ENCODE results near the gene HTATSF1.

HTATSF1 gene

GRCh38 chrX:136497556-136498052 is at the start of gene HTATSF1:
Gene HTATSF1 (plus strand): TSS chrX:136497592. CDS start chrX:136497685, 93 bp downstream.
- Mint-ChIP-seq H3K9me3 (no peaks in the 10 kb centered on the region), H3K27me3 (no peaks in the 10 kb centered on the region), H3K36me3 (peaks cover 4% of the 10 kb centered on the region), H3K4me1 (peaks cover 17% of the 10 kb centered on the region), H3K27ac (peak within 1 kb of the TSS; percentile 97), H3K4me3 (peak within 1 kb of the TSS; percentile 97)

GRCh38 chrX:136447968-136448367 is 49.4 kb upstream of the HTATSF1 start:
- no peaks in the 10 kb centered on the region for H3K36me3 Mint-ChIP-seq
- no peaks in the 10 kb centered on the region for H3K4me1 Mint-ChIP-seq
- H3K9me3 Mint-ChIP-seq: no peaks in the 10 kb centered on the region
- H3K4me3 Mint-ChIP-seq: no peak overlapping the region
- no peaks in the 10 kb centered on the region for H3K27me3 Mint-ChIP-seq
- no peak overlapping the region for H3K27ac Mint-ChIP-seq

- Mint-ChIP-seq H3K9me3 (no peaks in the 10 kb centered on the region), H3K4me1 (no peaks in the 10 kb centered on the region)
Measured at GRCh38 chrX:136450050-136450830, 47.2 kb upstream of the HTATSF1 start.

GRCh38 chrX:136452614-136453013 is 44.8 kb upstream of the HTATSF1 start:
- H3K27ac Mint-ChIP-seq: no peak overlapping the region
- H3K9me3 Mint-ChIP-seq: no peaks in the 10 kb centered on the region
- no peaks in the 10 kb centered on the region for H3K4me1 Mint-ChIP-seq
- H3K4me3 Mint-ChIP-seq: no peak overlapping the region
- no peaks in the 10 kb centered on the region for H3K36me3 Mint-ChIP-seq
- H3K27me3 Mint-ChIP-seq: no peaks in the 10 kb centered on the region

More at GRCh38 chrX:136450050-136450830, 47.2 kb upstream of the HTATSF1 start:
- Mint-ChIP-seq H3K27me3 (no peaks in the 10 kb centered on the region), H3K27ac (no peak overlapping the region), H3K4me3 (no peak overlapping the region), H3K36me3 (no peaks in the 10 kb centered on the region)

GRCh38 chrX:136453114-136453513 is 44.3 kb upstream of the HTATSF1 start:
- Mint-ChIP-seq H3K4me3 (no peak overlapping the region), H3K27me3 (no peaks in the 10 kb centered on the region), H3K9me3 (no peaks in the 10 kb centered on the region), H3K36me3 (no peaks in the 10 kb centered on the region), H3K4me1 (no peaks in the 10 kb centered on the region), H3K27ac (no peak overlapping the region)

- no peak overlapping the region for H3K4me3 Mint-ChIP-seq
- no peaks in the 10 kb centered on the region for H3K4me1 Mint-ChIP-seq
- H3K27me3 Mint-ChIP-seq: no peaks in the 10 kb centered on the region
- H3K9me3 Mint-ChIP-seq: no peaks in the 10 kb centered on the region
- H3K27ac Mint-ChIP-seq: no peak overlapping the region
- no peaks in the 10 kb centered on the region for H3K36me3 Mint-ChIP-seq
Measured at GRCh38 chrX:136453771-136454170, 43.6 kb upstream of the HTATSF1 start.

- Mint-ChIP-seq H3K27ac (no peak overlapping the region), H3K4me1 (no peaks in the 10 kb centered on the region), H3K4me3 (no peak overlapping the region), H3K27me3 (no peaks in the 10 kb centered on the region), H3K36me3 (no peaks in the 10 kb centered on the region), H3K9me3 (no peaks in the 10 kb centered on the region)
Measured at GRCh38 chrX:136456133-136456532, 41.3 kb upstream of the HTATSF1 start.

- H3K9me3 Mint-ChIP-seq: no peaks in the 10 kb centered on the region
- no peaks in the 10 kb centered on the region for H3K36me3 Mint-ChIP-seq
- no peaks in the 10 kb centered on the region for H3K4me1 Mint-ChIP-seq
- no peaks in the 10 kb centered on the region for H3K27me3 Mint-ChIP-seq
- no peak overlapping the region for H3K4me3 Mint-ChIP-seq
- no peak overlapping the region for H3K27ac Mint-ChIP-seq
Measured at GRCh38 chrX:136457303-136457917, 40.0 kb upstream of the HTATSF1 start.

GRCh38 chrX:136464589-136464988 is 32.8 kb upstream of the HTATSF1 start:
- Mint-ChIP-seq H3K4me3 (no peak overlapping the region), H3K27me3 (no peaks in the 10 kb centered on the region), H3K36me3 (no peaks in the 10 kb centered on the region), H3K4me1 (no peaks in the 10 kb centered on the region), H3K9me3 (no peaks in the 10 kb centered on the region), H3K27ac (no peak overlapping the region)

GRCh38 chrX:136467303-136467702 is 30.1 kb upstream of the HTATSF1 start:
- Mint-ChIP-seq H3K4me3 (no peak overlapping the region), H3K36me3 (no peaks in the 10 kb centered on the region), H3K9me3 (no peaks in the 10 kb centered on the region), H3K27me3 (no peaks in the 10 kb centered on the region), H3K27ac (no peak overlapping the region), H3K4me1 (no peaks in the 10 kb centered on the region)

GRCh38 chrX:136468391-136469103 is 28.8 kb upstream of the HTATSF1 start:
- H3K36me3 Mint-ChIP-seq: no peaks in the 10 kb centered on the region
- H3K4me1 Mint-ChIP-seq: no peaks in the 10 kb centered on the region
- H3K9me3 Mint-ChIP-seq: no peaks in the 10 kb centered on the region
- no peaks in the 10 kb centered on the region for H3K27me3 Mint-ChIP-seq
- H3K4me3 Mint-ChIP-seq: no peak overlapping the region
- H3K27ac Mint-ChIP-seq: no peak overlapping the region

- H3K9me3 Mint-ChIP-seq: no peaks in the 10 kb centered on the region
- no peak overlapping the region for H3K27ac Mint-ChIP-seq
- H3K36me3 Mint-ChIP-seq: no peaks in the 10 kb centered on the region
- H3K4me1 Mint-ChIP-seq: no peaks in the 10 kb centered on the region
- no peaks in the 10 kb centered on the region for H3K27me3 Mint-ChIP-seq
- H3K4me3 Mint-ChIP-seq: no peak overlapping the region
Measured at GRCh38 chrX:136473663-136474062, 23.7 kb upstream of the HTATSF1 start.

GRCh38 chrX:136475236-136475635 is 22.2 kb upstream of the HTATSF1 start:
- no peaks in the 10 kb centered on the region for H3K36me3 Mint-ChIP-seq
- H3K9me3 Mint-ChIP-seq: no peaks in the 10 kb centered on the region
- no peak overlapping the region for H3K27ac Mint-ChIP-seq
- no peak overlapping the region for H3K4me3 Mint-ChIP-seq
- no peaks in the 10 kb centered on the region for H3K27me3 Mint-ChIP-seq
- H3K4me1 Mint-ChIP-seq: no peaks in the 10 kb centered on the region

- Mint-ChIP-seq H3K4me1 (no peaks in the 10 kb centered on the region), H3K4me3 (no peak overlapping the region), H3K27me3 (no peaks in the 10 kb centered on the region), H3K36me3 (no peaks in the 10 kb centered on the region), H3K9me3 (no peaks in the 10 kb centered on the region), H3K27ac (no peak overlapping the region)
Measured at GRCh38 chrX:136476501-136476900, 20.9 kb upstream of the HTATSF1 start.

GRCh38 chrX:136477026-136477425 is 20.4 kb upstream of the HTATSF1 start:
- H3K4me1 Mint-ChIP-seq: no peaks in the 10 kb centered on the region
- H3K36me3 Mint-ChIP-seq: no peaks in the 10 kb centered on the region
- H3K9me3 Mint-ChIP-seq: no peaks in the 10 kb centered on the region
- no peak overlapping the region for H3K4me3 Mint-ChIP-seq
- no peaks in the 10 kb centered on the region for H3K27me3 Mint-ChIP-seq
- no peak overlapping the region for H3K27ac Mint-ChIP-seq

- Mint-ChIP-seq H3K27ac (no peak overlapping the region), H3K9me3 (no peaks in the 10 kb centered on the region), H3K36me3 (no peaks in the 10 kb centered on the region), H3K4me3 (no peak overlapping the region), H3K4me1 (no peaks in the 10 kb centered on the region), H3K27me3 (peaks cover 2% of the 10 kb centered on the region)
Measured at GRCh38 chrX:136480383-136480782, 17.0 kb upstream of the HTATSF1 start.
